GM21381 (cell line): ENCODE results near the gene GOLGA6L26.
"Not testable (repeated sequence)": the region's sequence is repeated elsewhere in the genome, so short reads cannot be mapped to it uniquely, and the experiment has no call there.

Experiments used
- ATAC-seq: cut with Tn5 transposase; IDR thresholded peaks from one replicate; pipeline ENCODE4 v1.9.1; 2021; ENCODE audit warnings: mild to moderate bottlenecking, moderate library complexity; ENCODE audit not compliant: unreplicated experiment

Gene GOLGA6L26

DNA sequence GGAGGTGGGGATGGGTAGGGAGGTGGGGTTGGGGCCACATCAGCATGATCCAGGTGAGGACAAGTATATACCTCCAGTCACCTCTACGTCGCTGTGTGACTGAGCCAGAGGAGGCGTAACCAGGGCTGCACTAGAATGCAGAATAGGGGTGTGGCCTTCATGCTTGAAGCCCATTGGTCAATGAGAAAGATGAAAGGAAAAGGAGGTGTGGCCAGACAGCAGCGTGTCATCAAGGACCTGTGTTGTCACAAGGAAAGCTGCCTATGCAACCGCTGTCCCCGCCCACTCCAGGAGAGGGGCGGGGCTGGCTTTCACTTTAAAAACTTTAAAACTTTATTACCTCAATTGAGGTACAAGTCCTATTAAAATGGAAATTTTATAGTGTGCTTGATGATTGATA is at the start of gene GOLGA6L26:
TSS of gene GOLGA6L26 (minus strand) at position 101 of the 400 bp plus-strand sequence. CDS start at position 40, 61 bp downstream.
- not testable (repeated sequence) for ATAC-seq

GRCh38 chr15:23381192-23381591 is 47.2 kb upstream of the GOLGA6L26 start:
- not testable (repeated sequence) for ATAC-seq

- ATAC-seq = not testable (repeated sequence)
Observed at GRCh38 chr15:23380700-23381099, 46.7 kb upstream of the GOLGA6L26 start.

- not testable (repeated sequence) for ATAC-seq
Observed at GRCh38 chr15:23378946-23379345, 45.0 kb upstream of the GOLGA6L26 start.

DNA sequence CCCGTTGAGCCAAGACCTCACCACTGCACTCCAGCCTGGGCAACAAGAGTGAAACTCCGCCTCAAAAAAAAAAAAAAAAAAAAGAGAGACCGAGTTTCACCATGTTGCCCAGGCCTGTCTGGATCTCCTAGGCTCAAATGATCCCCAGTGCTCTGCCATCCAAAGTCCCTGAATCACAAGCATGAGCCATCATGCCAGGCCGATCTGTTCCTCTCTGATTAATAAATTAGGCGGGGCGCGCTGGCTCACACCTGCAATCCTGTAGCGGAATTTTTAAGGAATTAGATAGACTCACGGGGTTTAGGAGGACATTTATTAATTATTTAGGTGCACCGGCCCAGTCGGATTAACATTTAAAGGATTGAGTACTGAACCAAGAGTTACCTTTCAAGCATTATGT is 40.2 kb upstream of the GOLGA6L26 start:
- not testable (repeated sequence) for ATAC-seq

- ATAC-seq = not testable (repeated sequence)
Observed at GRCh38 chr15:23372891-23373600, 39.0 kb upstream of the GOLGA6L26 start.

DNA sequence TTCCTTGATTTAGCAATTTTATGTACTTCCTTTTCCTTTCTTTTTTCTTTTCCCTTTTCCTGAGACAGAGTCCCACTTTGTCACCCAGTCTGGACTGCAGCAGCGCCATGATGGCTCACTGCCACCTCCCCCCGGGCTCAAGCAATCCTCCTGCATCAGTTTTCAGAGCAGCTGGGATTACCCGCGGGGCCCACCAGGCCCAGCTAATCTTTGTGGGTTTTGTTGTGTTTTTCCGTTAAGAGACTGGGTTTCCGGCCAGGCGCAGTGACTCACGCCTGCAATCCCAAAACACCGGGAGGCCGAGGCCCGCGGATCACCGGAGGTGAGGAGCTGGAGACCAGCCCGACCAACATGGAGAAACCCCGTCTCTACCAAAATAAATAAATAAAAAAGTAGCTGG is 38.3 kb upstream of the GOLGA6L26 start:
- ATAC-seq = no peak

GRCh38 chr15:23371868-23372267 is 37.9 kb upstream of the GOLGA6L26 start:
- ATAC-seq = not testable (repeated sequence)

GRCh38 chr15:23371134-23371533 is 37.1 kb upstream of the GOLGA6L26 start:
- ATAC-seq = not testable (repeated sequence)

DNA sequence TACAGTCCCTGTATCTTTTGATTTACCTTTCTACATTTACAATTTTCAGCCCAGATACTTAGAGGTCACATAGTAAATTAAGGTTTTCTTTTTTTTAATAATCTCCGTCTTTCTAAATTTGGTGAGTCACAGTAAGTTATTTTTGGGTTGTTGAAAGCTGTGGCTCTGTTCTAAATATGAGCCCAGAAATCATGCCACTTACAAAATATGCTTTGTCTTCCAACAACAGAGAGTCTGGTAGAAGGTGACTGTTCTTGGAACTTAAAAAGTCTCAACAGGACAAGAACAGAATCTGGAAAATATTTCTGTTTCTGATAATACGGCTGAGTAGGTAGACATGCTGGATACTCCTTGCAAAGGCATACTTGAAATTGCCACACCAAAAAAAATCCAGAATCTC is 36.6 kb upstream of the GOLGA6L26 start:
- ATAC-seq = no peak

DNA sequence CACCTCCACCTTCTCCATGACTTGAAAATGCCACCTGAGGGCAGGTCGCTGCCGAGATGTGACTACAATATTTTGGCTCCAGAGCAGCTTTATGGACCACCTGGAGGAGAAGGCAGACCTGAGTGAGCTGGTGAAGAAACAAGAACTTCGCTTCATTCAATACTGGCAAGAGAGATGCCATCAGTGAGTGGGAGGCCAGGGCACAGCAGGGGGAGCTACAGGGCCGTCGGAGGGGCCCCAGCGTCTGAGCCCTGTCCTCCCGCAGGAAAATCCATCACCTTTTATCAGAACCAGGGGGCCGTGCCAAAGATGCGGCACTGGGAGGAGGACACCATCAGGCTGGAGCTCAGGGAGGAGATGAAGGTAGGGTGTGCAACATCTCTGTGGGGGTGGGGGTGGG is 30.3 kb upstream of the GOLGA6L26 start:
- ATAC-seq = not testable (repeated sequence)

DNA sequence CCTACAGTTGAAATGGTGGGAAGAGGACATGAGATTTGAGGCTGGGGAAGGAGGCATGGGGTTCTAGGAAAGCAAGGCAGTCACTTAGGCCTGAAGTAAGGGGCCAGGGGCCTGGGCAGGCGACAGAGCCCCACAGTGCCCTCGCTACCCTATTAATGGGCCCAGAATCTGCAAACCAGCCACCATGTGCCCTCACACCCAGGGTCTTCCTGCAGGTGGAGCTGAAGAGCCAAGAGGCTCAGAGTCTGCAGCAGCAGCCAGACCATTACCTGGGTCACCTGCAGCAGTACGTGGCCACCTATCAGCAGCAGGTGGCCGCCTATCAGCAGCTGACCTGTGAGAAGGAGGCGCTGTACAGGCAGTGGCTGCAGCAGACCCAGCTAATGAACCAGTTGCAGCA is 28.6 kb upstream of the GOLGA6L26 start:
- not testable (repeated sequence) for ATAC-seq

GRCh38 chr15:23354448-23354847 is 20.5 kb upstream of the GOLGA6L26 start, which contains the start of gene GOLGA8S:
Gene GOLGA8S, plus strand, starts transcription at chr15:23354748. Its CDS starts 62 bp downstream, at chr15:23354810.
- ATAC-seq = not testable (repeated sequence)

DNA sequence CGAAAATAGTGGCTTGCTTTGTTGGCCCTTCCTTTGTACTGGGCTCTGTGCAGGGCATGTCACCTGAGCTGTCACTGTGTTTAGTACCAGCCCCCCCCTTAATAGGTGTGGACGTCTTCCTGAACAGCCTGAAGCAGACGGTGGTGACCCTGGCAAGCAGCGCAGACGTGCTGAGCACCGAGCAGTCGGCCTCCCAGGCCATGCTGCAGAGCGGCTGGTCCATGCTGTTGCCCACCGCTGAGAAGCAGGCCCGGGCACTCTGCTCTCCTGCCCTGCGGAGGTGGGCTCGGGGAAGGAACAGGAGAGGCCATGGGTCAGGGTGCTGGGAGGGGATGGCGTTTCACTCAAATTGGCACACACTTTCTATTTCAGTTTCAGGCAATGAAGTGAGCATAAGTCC is 22.8 kb downstream of the GOLGA6L26 start:
- ATAC-seq = not testable (repeated sequence)

DNA sequence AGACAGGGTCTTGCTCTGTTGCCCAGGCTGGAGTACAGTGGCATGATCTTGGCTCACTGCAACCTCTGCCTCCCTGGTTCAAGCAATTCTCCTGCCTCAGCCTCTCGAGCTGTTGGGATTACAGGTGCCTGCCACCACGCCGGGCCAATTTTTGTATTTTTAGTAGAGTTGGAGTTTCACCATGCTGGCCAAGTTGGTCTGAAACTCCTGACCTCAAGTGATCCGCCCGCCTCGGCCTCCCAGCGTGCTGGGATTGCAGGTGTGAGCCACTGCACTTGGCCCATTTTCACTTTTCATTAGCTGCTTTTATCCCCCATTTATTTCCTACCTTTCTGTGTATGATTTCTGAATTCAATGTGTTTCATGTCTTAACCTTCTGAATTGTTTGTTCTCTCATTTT is 28.1 kb downstream of the GOLGA6L26 start:
- not testable (repeated sequence) for ATAC-seq

- ATAC-seq = not testable (repeated sequence)
Observed at GRCh38 chr15:23304805-23305204, 29.2 kb downstream of the GOLGA6L26 start.

GRCh38 chr15:23304267-23304666 is 29.7 kb downstream of the GOLGA6L26 start:
- ATAC-seq = not testable (repeated sequence)

GRCh38 chr15:23303654-23304053 is 30.3 kb downstream of the GOLGA6L26 start:
- ATAC-seq = peak; percentile 24

DNA sequence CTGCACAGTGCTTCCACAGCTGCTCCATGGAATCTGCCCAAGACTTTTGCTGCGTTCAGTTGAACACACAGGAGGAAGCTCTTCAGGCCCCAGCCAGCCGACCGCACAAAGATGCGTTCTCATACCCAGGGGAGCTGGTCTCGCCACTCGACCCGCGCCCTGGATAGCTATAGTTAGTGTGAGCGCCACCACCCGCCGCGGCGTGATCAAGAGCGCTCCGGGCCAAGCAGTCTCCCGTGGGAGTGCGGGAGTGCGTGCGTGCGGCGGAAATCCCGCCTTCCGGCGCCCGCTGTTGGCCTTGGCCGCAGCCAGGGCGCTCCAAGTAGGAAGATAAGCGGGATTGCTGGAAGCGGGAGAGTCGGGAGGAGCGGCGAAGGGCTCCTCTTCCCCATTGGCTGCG is 30.8 kb downstream of the GOLGA6L26 start:
- ATAC-seq = peak; percentile 65
